Glutamatergic neuron (in vitro differentiated cells): Measurements from ENCODE around the gene PCDH9. TPM values are rescaled to one million over a fixed set of nuclear protein-coding genes. Genes with fewer than 3 reads are reported as not detected.

Experiments used
- DNase-seq: peaks from one replicate; pipeline ENCODE4 v3.0.0; 2022
- H3K27ac Mint-ChIP-seq: one replicate; pipeline ENCODE4 v1.8.0; 2020; ENCODE audit warnings: mild to moderate bottlenecking, mixed read lengths, inconsistent platforms; ENCODE audit not compliant: unreplicated experiment
- H3K27me3 Mint-ChIP-seq: one replicate; pipeline ENCODE4 v1.8.0; 2020; ENCODE audit warnings: mild to moderate bottlenecking, moderate library complexity, mixed read lengths, inconsistent platforms; ENCODE audit not compliant: unreplicated experiment
- H3K36me3 Mint-ChIP-seq: one replicate; pipeline ENCODE4 v1.8.0; 2020; ENCODE audit warnings: mild to moderate bottlenecking, mixed read lengths, inconsistent platforms; ENCODE audit not compliant: unreplicated experiment
- H3K4me1 Mint-ChIP-seq: one replicate; pipeline ENCODE4 v1.8.0; 2020; ENCODE audit warnings: mild to moderate bottlenecking, low read depth, mixed read lengths, inconsistent platforms; ENCODE audit not compliant: unreplicated experiment
- H3K4me3 Mint-ChIP-seq: one replicate; pipeline ENCODE4 v1.8.0; 2020; ENCODE audit warnings: mild to moderate bottlenecking, mixed read lengths, inconsistent platforms; ENCODE audit not compliant: unreplicated experiment
- H3K9me3 Mint-ChIP-seq: one replicate; pipeline ENCODE4 v1.8.0; 2020; ENCODE audit warnings: mild to moderate bottlenecking, moderate library complexity, mixed read lengths, inconsistent platforms; ENCODE audit not compliant: unreplicated experiment
- CTCF ChIP-seq: fragments of 200-600 bp; sonication (generic); IDR thresholded peaks from one replicate; pipeline ENCODE4 v1.5.0; 2021; ENCODE audit not compliant: partially characterized antibody, unreplicated experiment
- total RNA-seq: library from RNA; stranded (reverse); fragmentation: NEBNext Ultra II Directional; extraction: Animal tissue kit (Norgen Biotek cat#: 25700); gene quantifications from one replicate; pipeline ENCODE4 v1.2.1, GENCODE V29; 2021; ENCODE audit not compliant: unreplicated experiment

PCDH9 gene
- total RNA-seq, 1 donor from 2014 or later = 43.3 TPM

DNA sequence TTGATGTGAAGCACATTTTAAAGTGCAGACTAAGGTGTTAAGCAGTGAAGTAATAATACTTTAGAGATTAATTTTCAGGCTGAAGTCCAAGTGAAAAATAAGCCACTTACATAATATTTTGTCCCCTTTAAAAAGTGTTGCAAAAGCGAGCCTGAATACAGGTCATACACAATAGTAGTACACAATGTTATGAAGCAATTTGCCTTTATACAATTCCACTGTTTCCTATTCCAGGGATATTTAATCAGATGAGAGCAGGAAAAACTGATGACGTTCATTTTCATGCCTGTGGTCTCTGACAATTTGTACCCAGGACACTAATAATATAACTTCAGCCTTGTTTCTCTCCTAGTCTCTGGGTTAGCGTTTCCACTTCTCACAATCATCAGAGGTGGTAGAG is 916.7 kb downstream of the PCDH9 start:
- DNase-seq = no peak
- Mint-ChIP-seq H3K9me3 (peaks cover 5% of the 10 kb centered on the region), H3K36me3 (peaks cover 11% of the 10 kb centered on the region), H3K27me3 (peaks cover 2% of the 10 kb centered on the region), H3K4me1 (peaks cover 28% of the 10 kb centered on the region), H3K4me3 (no peak overlapping the region), H3K27ac (no peak overlapping the region)
- no peak for TF ChIP-seq CTCF

DNA sequence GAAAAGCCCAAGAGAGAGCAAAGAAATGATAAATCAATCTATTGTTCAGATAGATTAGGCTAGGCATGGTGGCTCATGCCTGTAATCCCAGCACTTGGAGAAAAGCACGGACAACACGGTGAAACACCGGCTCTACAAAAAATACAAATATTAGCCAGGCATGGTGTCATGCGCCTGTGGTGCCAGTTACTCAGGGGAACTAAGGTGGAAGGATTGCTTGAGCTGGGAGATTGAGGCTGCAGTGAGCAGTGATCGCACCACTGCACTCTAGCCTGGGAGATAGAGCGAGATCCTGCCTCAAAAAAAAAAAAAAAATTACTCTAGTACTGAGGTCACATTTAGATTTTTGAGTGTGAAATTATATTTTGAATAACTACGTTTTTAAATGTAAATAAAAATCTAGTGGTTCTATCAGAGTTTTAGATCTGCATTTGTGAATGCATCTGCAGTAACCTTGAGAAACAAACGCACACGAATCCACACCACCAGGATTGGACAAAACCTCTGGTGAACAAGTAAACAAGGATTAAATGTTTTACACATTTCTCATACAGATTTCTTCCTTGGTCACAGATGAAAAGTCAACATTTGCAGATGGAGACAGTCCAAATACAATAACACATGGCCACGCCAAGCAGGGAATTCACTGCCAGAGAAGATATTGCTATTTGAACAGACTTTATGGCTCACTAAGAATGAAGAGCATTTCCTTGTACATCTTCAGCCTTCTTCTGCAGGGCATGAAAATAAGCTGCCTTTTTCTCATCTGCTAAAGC is 917.6 kb downstream of the PCDH9 start:
- no peak for TF ChIP-seq CTCF
- peaks cover 33% of the 10 kb centered on the region for H3K4me1 Mint-ChIP-seq
- peaks cover 5% of the 10 kb centered on the region for H3K9me3 Mint-ChIP-seq
- no peak overlapping the region for H3K27ac Mint-ChIP-seq
- peaks cover 2% of the 10 kb centered on the region for H3K27me3 Mint-ChIP-seq
- peaks cover 11% of the 10 kb centered on the region for H3K36me3 Mint-ChIP-seq
- no peak overlapping the region for H3K4me3 Mint-ChIP-seq
- no peak for DNase-seq

DNA sequence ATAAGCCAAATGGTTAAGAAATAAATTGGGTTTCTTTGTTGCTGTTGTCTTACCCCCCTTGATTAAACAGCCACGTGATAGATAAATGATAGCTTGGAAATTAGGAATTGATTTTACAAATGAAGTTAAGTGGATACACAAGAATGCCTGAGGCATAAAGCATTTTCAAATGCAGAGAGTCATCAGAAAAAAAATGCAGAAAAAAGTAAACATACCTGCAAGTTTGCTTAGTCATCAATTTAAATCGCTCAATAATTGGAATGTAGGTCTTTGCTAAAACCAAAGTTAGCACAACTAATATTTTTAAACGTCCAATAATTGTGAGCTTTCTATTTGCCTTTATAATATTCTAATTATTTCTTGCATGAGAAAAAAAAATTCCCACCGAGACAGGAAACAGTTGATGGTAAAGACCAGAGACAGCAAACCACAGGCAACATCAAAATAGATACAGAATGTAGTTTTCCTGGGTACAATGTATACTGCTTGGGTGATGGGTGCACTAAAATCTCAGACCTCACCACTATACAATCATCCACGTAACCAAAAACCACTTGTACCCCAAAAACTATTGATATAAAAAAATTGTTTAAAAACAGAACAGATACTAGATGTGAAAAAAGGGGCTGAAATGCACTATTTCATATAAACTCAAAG is 924.0 kb downstream of the PCDH9 start:
- Mint-ChIP-seq H3K36me3 (no peaks in the 10 kb centered on the region), H3K27me3 (peaks cover 2% of the 10 kb centered on the region), H3K27ac (peak overlapping the region; percentile 66), H3K4me1 (peaks cover 31% of the 10 kb centered on the region), H3K4me3 (peak overlapping the region; percentile 28), H3K9me3 (no peaks in the 10 kb centered on the region)
- TF ChIP-seq CTCF = no peak
- DNase-seq = no peak

GRCh38 chr13:66301482-66301881 is 928.7 kb downstream of the PCDH9 start:
- Mint-ChIP-seq H3K36me3 (peaks cover 7% of the 10 kb centered on the region), H3K27me3 (no peaks in the 10 kb centered on the region), H3K4me1 (peaks cover 12% of the 10 kb centered on the region), H3K9me3 (no peaks in the 10 kb centered on the region), H3K4me3 (no peak overlapping the region), H3K27ac (no peak overlapping the region)
- DNase-seq = no peak
- TF ChIP-seq CTCF = no peak

- Mint-ChIP-seq H3K27me3 (no peaks in the 10 kb centered on the region), H3K4me1 (peaks cover 11% of the 10 kb centered on the region), H3K27ac (no peak overlapping the region), H3K9me3 (peaks cover 1% of the 10 kb centered on the region), H3K36me3 (peaks cover 9% of the 10 kb centered on the region), H3K4me3 (no peak overlapping the region)
- no peak for DNase-seq
- TF ChIP-seq CTCF = no peak
Observed at GRCh38 chr13:66301006-66301405, 929.1 kb downstream of the PCDH9 start.
